ENCODE data around the gene DKK2. TPM values are rescaled to one million over a fixed set of nuclear protein-coding genes. Genes with fewer than 3 reads are reported as not detected.

Gene DKK2
- total RNA-seq, 1 donor from 2014 or later = not detected

- Mint-ChIP-seq H3K4me1 (ENCODE audit: low read depth, unreplicated experiment) (no peaks in the 10 kb centered on the region), H3K36me3 (ENCODE audit: unreplicated experiment) (no peaks in the 10 kb centered on the region), H3K4me3 (ENCODE audit: unreplicated experiment) (no peak overlapping the region), H3K27ac (ENCODE audit: unreplicated experiment) (no peak overlapping the region), H3K27me3 (ENCODE audit: unreplicated experiment) (no peaks in the 10 kb centered on the region), H3K9me3 (ENCODE audit: unreplicated experiment) (no peaks in the 10 kb centered on the region)
- DNase-seq = no peak
- no peak for TF ChIP-seq CTCF (IDR thresholded peaks at IDR 0.05; ENCODE audit: partially characterized antibody, unreplicated experiment)
Observed at GRCh38 chr4:107069049-107069448, 32.9 kb upstream of the DKK2 start.

- Mint-ChIP-seq H3K4me1 (ENCODE audit: low read depth, unreplicated experiment) (no peaks in the 10 kb centered on the region), H3K27ac (ENCODE audit: unreplicated experiment) (no peak overlapping the region), H3K27me3 (ENCODE audit: unreplicated experiment) (no peaks in the 10 kb centered on the region), H3K9me3 (ENCODE audit: unreplicated experiment) (no peaks in the 10 kb centered on the region), H3K36me3 (ENCODE audit: unreplicated experiment) (no peaks in the 10 kb centered on the region), H3K4me3 (ENCODE audit: unreplicated experiment) (no peak overlapping the region)
- TF ChIP-seq CTCF (IDR thresholded peaks at IDR 0.05; ENCODE audit: partially characterized antibody, unreplicated experiment) = no peak
- DNase-seq = no peak
Observed at GRCh38 chr4:107068116-107068515, 32.0 kb upstream of the DKK2 start.

- H3K36me3 Mint-ChIP-seq (ENCODE audit: unreplicated experiment) = no peaks in the 10 kb centered on the region
- no peak overlapping the region for H3K27ac Mint-ChIP-seq (ENCODE audit: unreplicated experiment)
- TF ChIP-seq CTCF (IDR thresholded peaks at IDR 0.05; ENCODE audit: partially characterized antibody, unreplicated experiment) = no peak
- no peak overlapping the region for H3K4me3 Mint-ChIP-seq (ENCODE audit: unreplicated experiment)
- no peaks in the 10 kb centered on the region for H3K9me3 Mint-ChIP-seq (ENCODE audit: unreplicated experiment)
- H3K4me1 Mint-ChIP-seq (ENCODE audit: low read depth, unreplicated experiment) = no peaks in the 10 kb centered on the region
- no peak for DNase-seq
- no peaks in the 10 kb centered on the region for H3K27me3 Mint-ChIP-seq (ENCODE audit: unreplicated experiment)
Observed at GRCh38 chr4:107066621-107067020, 30.5 kb upstream of the DKK2 start.

GRCh38 chr4:107065201-107065600 lies 29.1 kb upstream of the DKK2 start:
- no peaks in the 10 kb centered on the region for H3K9me3 Mint-ChIP-seq (ENCODE audit: unreplicated experiment)
- no peak for DNase-seq
- H3K27ac Mint-ChIP-seq (ENCODE audit: unreplicated experiment) = no peak overlapping the region
- no peak overlapping the region for H3K4me3 Mint-ChIP-seq (ENCODE audit: unreplicated experiment)
- no peaks in the 10 kb centered on the region for H3K36me3 Mint-ChIP-seq (ENCODE audit: unreplicated experiment)
- TF ChIP-seq CTCF (IDR thresholded peaks at IDR 0.05; ENCODE audit: partially characterized antibody, unreplicated experiment) = no peak
- H3K27me3 Mint-ChIP-seq (ENCODE audit: unreplicated experiment) = no peaks in the 10 kb centered on the region
- no peaks in the 10 kb centered on the region for H3K4me1 Mint-ChIP-seq (ENCODE audit: low read depth, unreplicated experiment)

GRCh38 chr4:107060388-107060787 lies 24.3 kb upstream of the DKK2 start:
- TF ChIP-seq CTCF (IDR thresholded peaks at IDR 0.05; ENCODE audit: partially characterized antibody, unreplicated experiment) = no peak
- Mint-ChIP-seq H3K36me3 (ENCODE audit: unreplicated experiment) (no peaks in the 10 kb centered on the region), H3K27me3 (ENCODE audit: unreplicated experiment) (no peaks in the 10 kb centered on the region), H3K4me1 (ENCODE audit: low read depth, unreplicated experiment) (no peaks in the 10 kb centered on the region), H3K27ac (ENCODE audit: unreplicated experiment) (no peak overlapping the region), H3K4me3 (ENCODE audit: unreplicated experiment) (no peak overlapping the region), H3K9me3 (ENCODE audit: unreplicated experiment) (no peaks in the 10 kb centered on the region)
- DNase-seq = no peak

Measured in glutamatergic neuron (in vitro differentiated cells).